MCF 10A (cell line): ENCODE measurements around the gene CPA1. TPM values are rescaled to one million over a fixed set of nuclear protein-coding genes. Genes with fewer than 3 reads are reported as not detected.

Experiments
- BruUV-seq: library from RNA; stranded (reverse); fragments of 400-500 nt; replicated peaks from 2 replicates; lab custom pipeline; 2021; lab: Mats Ljungman, UMichigan
- CTCF ChIA-PET: fragments of 300-600 bp; sonication (Branson Sonifier 250); formaldehyde crosslinking; extraction: SDS; loops from one replicate; lab custom pipeline; 2021; ENCODE audit warnings: antibody characterized with exemption, inconsistent platforms; lab: Yijun Ruan, JAX
- POLR2A ChIA-PET: fragments of 300-600, 350-650 bp; sonication (Branson Sonifier 250); formaldehyde crosslinking; extraction: SDS; loops from one replicate; lab custom pipeline; 2020; ENCODE audit warnings: antibody characterized with exemption, inconsistent platforms; lab: Yijun Ruan, JAX
- DNase-seq: peaks from one replicate; pipeline ENCODE4 v3.0.0-alpha.2; 2018; ENCODE audit not compliant: unreplicated experiment
- H3K27ac Mint-ChIP-seq: one replicate; pipeline ENCODE4 v1.8.0; 2022; ENCODE audit warnings: mild to moderate bottlenecking, low read depth, mixed read lengths; ENCODE audit not compliant: unreplicated experiment
- H3K27me3 Mint-ChIP-seq: one replicate; pipeline ENCODE4 v1.8.0; 2022; ENCODE audit warnings: mixed read lengths; ENCODE audit not compliant: insufficient read depth, unreplicated experiment
- H3K36me3 Mint-ChIP-seq: one replicate; pipeline ENCODE4 v1.8.0; 2022; ENCODE audit warnings: mild to moderate bottlenecking, moderate library complexity, mixed read lengths; ENCODE audit not compliant: insufficient read depth, unreplicated experiment
- H3K4me1 Mint-ChIP-seq: one replicate; pipeline ENCODE4 v1.8.0; 2022; ENCODE audit warnings: mixed read lengths; ENCODE audit not compliant: insufficient read depth, unreplicated experiment
- H3K4me3 Mint-ChIP-seq: one replicate; pipeline ENCODE4 v1.8.0; 2022; ENCODE audit warnings: mild to moderate bottlenecking, moderate library complexity, mixed read lengths; ENCODE audit not compliant: unreplicated experiment
- H3K9me3 Mint-ChIP-seq: one replicate; pipeline ENCODE4 v1.8.0; 2022; ENCODE audit warnings: mixed read lengths; ENCODE audit not compliant: unreplicated experiment
- CTCF ChIP-seq: fragments of 200-600 bp; IDR thresholded peaks from one replicate; pipeline ENCODE4 v1.8.0; 2022; ENCODE audit warnings: antibody characterized with exemption, mild to moderate bottlenecking; ENCODE audit not compliant: unreplicated experiment
- intact Hi-C: fragments of 100-400 bp; cut with micrococcal nuclease; formaldehyde crosslinking; loops from 2 replicates; pipeline ENCODE4 v1.14.1; 2022
- total RNA-seq: library from RNA; stranded (reverse); gene quantifications from 2 replicates; pipeline ENCODE4 v1.2.3, GENCODE V29; 2022

Gene CPA1
- total RNA-seq, 1 experiment from 2014 or later = not detected

GRCh38 chr7:130383187-130383980 is 3.1 kb downstream of the CPA1 start:
- POLR2A ChIA-PET = no interaction called here
- Mint-ChIP-seq H3K4me1 (no peaks in the 10 kb centered on the region), H3K4me3 (no peak overlapping the region), H3K9me3 (no peaks in the 10 kb centered on the region), H3K27me3 (no peaks in the 10 kb centered on the region), H3K27ac (no peak overlapping the region), H3K36me3 (no peaks in the 10 kb centered on the region)
- no peak for TF ChIP-seq CTCF
- no peak for DNase-seq
- no TSS peak for BruUV-seq
- CTCF ChIA-PET = no interaction called here
- intact Hi-C loops = no loop called here

GRCh38 chr7:130384371-130384801 is 4.1 kb downstream of the CPA1 start:
- H3K27ac Mint-ChIP-seq = no peak overlapping the region
- H3K27me3 Mint-ChIP-seq = no peaks in the 10 kb centered on the region
- no peaks in the 10 kb centered on the region for H3K4me1 Mint-ChIP-seq
- no peaks in the 10 kb centered on the region for H3K36me3 Mint-ChIP-seq
- no TSS peak for BruUV-seq
- POLR2A ChIA-PET = no interaction called here
- intact Hi-C loops = no loop called here
- no peak for TF ChIP-seq CTCF
- H3K9me3 Mint-ChIP-seq = no peaks in the 10 kb centered on the region
- H3K4me3 Mint-ChIP-seq = no peak overlapping the region
- CTCF ChIA-PET = no interaction called here
- DNase-seq = no peak

- ChIA-PET CTCF (no interaction called here), POLR2A (no interaction called here)
- Mint-ChIP-seq H3K9me3 (no peaks in the 10 kb centered on the region), H3K27me3 (no peaks in the 10 kb centered on the region), H3K4me1 (no peaks in the 10 kb centered on the region), H3K27ac (no peak overlapping the region), H3K36me3 (no peaks in the 10 kb centered on the region), H3K4me3 (no peak overlapping the region)
- no TSS peak for BruUV-seq
- no peak for TF ChIP-seq CTCF
- DNase-seq = no peak
- intact Hi-C loops = no loop called here
Measured at GRCh38 chr7:130384841-130385599, 4.7 kb downstream of the CPA1 start.

GRCh38 chr7:130385600-130386066 is 5.3 kb downstream of the CPA1 start:
- H3K27me3 Mint-ChIP-seq = no peaks in the 10 kb centered on the region
- BruUV-seq = no TSS peak
- POLR2A ChIA-PET = no interaction called here
- no peaks in the 10 kb centered on the region for H3K4me1 Mint-ChIP-seq
- H3K36me3 Mint-ChIP-seq = no peaks in the 10 kb centered on the region
- TF ChIP-seq CTCF = no peak
- H3K4me3 Mint-ChIP-seq = no peak overlapping the region
- no peak overlapping the region for H3K27ac Mint-ChIP-seq
- intact Hi-C loops = no loop called here
- DNase-seq = no peak
- H3K9me3 Mint-ChIP-seq = no peaks in the 10 kb centered on the region
- CTCF ChIA-PET = no interaction called here
